GM12801 (cell line): Measurements from ENCODE around the gene IL15.

Source experiments
- TF ChIP-seq, protein P1 (sequence below): IDR thresholded peaks from one replicate; pipeline ENCODE4 v1.5.1; 2011; ENCODE audit warnings: control low read depth; ENCODE audit not compliant: insufficient read length; ENCODE audit errors: extremely low read depth

Gene IL15

GRCh38 chr4:141647966-141648365, 11.6 kb downstream of the IL15 start:
- TF ChIP-seq, protein P1, sequence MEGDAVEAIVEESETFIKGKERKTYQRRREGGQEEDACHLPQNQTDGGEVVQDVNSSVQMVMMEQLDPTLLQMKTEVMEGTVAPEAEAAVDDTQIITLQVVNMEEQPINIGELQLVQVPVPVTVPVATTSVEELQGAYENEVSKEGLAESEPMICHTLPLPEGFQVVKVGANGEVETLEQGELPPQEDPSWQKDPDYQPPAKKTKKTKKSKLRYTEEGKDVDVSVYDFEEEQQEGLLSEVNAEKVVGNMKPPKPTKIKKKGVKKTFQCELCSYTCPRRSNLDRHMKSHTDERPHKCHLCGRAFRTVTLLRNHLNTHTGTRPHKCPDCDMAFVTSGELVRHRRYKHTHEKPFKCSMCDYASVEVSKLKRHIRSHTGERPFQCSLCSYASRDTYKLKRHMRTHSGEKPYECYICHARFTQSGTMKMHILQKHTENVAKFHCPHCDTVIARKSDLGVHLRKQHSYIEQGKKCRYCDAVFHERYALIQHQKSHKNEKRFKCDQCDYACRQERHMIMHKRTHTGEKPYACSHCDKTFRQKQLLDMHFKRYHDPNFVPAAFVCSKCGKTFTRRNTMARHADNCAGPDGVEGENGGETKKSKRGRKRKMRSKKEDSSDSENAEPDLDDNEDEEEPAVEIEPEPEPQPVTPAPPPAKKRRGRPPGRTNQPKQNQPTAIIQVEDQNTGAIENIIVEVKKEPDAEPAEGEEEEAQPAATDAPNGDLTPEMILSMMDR: no peak

GRCh38 chr4:141652161-141652778, 15.9 kb downstream of the IL15 start:
- TF ChIP-seq, protein P1: no peak

GRCh38 chr4:141654098-141654497, 17.7 kb downstream of the IL15 start:
- TF ChIP-seq, protein P1: no peak

DNA sequence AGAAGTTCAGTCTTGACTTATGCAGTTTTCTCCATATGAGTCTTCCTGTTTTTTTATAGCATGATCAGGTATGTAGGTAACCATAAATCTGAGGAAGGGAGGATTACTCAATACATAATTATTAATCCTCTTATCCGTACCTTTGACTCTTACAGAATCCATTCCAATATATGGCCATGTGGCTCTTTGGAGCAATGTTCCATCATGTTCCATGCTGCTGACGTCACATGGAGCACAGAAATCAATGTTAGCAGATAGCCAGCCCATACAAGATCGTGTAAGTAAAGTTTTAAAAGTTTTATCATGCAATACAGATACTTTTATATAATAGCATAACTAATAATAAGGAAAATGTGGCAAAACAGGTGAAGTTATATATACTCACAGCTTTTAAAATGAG, 19.6 kb downstream of the IL15 start:
- TF ChIP-seq, protein P1: no peak

DNA sequence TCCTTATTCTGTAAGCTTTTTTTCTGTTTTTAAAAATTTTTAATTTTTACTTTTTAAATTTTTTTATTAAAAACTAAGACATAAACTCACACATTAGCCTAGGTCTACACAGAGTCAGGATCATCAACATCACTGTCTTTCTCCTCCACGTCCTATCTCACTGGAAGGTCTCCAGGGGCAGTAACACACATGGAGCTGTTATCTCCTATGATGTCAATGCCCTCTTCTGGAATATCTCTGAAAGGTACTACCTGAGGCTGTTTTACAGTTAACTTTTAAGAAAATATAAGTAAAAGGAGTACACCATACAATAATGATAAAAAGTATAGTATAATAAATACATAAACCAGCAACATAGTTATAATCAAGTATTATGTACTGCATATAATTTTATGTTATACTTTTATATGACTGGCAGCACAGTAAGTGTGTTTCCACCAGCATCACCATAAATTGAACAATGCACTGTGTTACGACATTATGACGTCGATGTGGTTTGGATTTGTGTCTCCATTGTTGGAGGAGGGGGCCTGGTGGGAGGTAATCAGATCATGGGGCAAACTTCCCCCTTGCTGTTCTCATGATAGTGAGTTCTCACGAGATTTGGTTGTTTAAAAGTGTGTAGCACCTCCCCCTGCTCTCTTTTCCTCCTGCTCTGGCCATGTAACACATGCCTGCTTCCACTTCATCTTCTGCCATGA, 21.3 kb downstream of the IL15 start:
- TF ChIP-seq, protein P1: no peak

DNA sequence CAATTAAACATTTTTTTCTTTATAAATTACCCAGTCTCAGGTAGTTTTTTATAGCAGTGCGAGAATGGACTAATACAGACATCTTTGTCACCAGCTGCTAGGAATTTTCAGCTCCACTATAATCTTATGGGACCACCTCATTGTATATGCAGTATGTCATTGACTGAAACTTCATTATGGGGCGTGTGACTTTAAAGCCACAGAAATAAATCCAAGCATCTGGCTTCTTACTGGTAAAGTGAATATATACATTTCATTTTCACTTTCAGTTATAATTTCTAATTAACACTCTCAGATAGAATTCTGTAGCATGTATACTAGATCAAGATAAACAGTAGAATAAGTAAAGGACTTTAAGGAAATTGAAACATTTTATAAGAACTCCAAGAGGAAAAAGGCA, 21.9 kb downstream of the IL15 start:
- TF ChIP-seq, protein P1: no peak

- TF ChIP-seq, protein P1: no peak
These were observed 23.2 kb downstream of the IL15 start for GRCh38 chr4:141659539-141659938.
